ENCODE data around the gene ASB8. TPM values are rescaled to one million over a fixed set of nuclear protein-coding genes. Genes with fewer than 3 reads are reported as not detected.
"Not testable (repeated sequence)": the region's sequence is repeated elsewhere in the genome, so short reads cannot be mapped to it uniquely, and the experiment has no call there.

Gene ASB8
- polyA plus RNA-seq, 10 donors = 29.9 to 69.6 (median 49.9) TPM

DNA sequence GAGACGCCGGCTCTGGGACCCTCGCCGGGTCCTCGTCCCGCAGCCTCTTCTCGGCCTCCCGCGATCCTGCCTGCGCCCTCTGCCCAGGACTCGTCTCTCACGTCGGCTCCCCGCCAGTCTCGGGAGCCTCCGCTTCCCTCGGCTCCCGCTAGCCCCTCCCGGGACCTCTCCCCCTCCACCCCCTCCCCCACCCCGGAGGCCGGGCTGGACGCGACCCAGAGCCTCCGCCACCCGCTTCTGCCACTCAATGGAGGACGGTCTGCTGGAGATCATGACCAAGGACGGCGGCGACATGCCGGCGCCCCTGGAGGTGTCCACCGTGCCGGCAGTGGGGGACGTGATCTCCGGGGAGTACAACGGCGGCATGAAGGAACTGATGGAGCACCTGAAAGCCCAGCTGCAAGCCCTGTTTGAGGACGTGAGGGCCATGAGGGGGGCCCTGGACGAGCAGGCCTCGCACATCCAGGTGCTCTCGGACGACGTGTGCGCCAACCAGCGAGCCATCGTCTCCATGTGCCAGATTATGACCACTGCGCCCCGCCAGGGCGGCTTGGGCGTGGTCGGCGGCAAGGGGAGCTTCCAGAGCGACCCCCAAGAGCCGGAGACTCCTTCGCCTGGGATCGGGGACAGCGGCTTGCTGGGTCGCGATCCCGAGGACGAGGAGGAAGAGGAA, 26.7 kb upstream of the ASB8 start:
- no peak for DNase-seq

DNA sequence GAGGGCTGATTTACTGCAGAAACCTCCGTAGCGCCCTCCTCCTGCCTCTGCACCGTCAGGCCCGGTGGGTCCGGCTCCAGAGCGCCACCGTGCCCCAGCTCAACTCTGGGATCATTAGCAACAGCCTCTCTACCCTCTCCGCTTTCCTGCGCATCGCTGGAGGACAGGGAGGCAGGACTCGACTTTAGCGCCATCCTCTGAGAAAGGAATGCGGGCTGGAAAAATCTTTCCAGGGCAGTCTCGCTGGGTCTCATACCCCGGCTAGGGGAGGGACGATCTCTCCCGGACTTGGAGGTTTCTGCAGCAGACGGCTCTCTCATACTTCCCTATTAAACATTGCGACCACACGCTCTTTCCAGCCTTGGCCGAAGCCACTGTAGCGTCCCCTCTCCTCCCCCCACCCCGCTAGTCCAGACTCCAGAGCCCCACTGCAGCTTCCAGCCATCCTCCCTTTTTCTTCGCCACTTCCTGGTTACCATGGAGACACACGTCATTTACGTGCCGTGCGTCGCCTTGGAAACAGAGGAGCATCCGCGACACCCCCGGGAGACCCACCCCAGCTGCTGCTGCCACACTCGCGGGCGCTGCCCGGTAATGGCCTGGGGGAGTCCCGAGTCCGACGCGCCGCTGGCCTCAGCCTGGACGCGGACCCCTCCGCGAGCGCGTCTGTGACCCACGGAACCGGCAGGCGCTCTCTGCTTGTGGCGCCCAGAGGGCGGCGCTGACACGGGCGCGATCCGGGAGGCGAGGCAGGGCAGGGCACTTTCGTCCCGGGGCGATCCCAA, 26.0 kb upstream of the ASB8 start, which contains the start of gene CCDC184:
CCDC184 (plus strand) TSS at position 554 of the 785 bp plus-strand sequence. CDS start 479 bp downstream, outside the sequence.
- DNase-seq = peak; percentile 58 to 90 (median 77)

DNA sequence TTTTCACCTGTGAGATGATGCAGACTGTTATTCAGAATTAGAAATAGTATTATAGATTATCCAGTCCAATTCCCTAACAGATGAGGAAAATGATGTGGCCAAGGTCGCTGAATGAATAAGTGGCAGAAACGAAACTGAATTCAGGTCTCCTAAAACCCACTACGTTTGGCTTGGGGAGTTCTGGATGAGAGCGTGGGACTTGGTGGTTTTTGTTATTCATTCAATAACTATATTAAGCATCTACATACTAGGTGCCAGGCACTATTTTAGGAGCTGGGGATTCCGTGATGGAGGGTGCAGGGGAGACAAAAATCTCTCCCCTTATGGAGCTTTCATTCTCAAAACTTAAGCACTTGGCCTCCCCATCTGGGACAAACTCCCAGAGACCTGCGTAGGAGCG, 25.3 kb upstream of the ASB8 start:
- DNase-seq = no peak

DNA sequence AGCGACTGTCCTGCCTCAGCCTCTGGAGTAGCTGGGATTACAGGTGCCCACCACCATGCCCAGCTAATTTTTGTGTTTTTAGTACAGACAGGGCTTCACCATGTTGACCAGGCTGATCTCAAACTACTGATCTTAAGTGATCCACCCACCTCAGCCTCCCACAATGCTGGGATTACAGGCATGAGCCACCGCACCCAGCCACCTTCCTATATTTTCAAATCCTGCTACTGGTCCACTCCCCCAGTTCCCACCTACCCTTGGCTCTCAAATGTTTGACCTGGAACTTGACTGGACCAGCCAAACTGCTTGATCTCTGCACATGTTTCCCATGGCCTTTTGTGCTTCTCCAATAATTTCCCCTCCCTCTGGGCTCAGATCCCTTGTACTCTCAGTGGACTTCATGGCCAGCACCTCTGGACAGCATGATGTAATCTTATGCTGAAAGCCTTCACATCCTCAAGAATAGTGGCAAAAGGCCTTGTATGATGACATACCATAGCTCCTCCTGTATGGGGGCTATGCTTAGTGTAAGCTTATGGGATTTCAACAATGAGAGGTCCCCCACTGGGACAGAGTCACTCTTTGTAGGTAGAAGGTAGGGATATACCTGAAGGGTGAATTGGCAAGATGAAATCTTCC, 23.7 kb upstream of the ASB8 start:
- DNase-seq = no peak

DNA sequence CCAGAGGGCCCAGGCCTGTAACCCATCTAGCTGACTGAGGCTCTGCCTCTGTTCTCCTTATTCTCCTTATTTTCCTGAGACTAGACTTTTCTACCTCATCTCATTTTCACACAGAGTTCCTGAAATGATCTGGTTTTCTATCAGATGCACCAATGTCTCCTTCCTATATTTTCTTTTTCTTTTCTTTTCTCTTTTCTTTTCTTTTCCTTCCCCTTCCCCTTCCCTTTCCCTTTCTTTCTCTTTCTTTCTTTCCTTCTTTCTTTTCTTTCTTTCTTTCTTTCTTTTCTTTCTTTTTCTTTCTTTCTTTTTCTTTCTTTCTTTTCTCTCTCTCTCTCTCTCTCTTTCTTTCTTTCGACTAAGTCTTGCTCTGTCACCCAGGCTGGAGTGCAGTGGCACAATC, 23.1 kb upstream of the ASB8 start:
- no peak for DNase-seq

DNA sequence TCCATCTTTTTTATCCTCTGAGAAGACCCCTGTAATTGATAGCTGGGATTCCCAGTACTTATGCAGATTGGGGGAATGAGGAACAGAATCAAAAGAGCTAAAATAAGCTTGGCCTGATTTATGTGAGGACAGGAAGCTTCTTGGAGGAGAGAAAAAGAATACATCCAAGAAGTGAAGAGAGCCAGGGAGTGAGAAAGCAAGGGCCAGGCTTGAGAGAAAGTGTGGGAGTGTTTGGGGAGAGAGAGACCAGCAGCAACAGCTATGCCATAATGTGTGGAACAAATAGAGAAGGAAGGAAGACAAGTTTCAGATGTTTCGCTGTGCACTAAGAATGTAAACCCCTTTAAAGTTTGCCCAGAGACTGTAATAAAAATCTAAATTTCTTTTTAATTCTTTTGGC, 22.2 kb upstream of the ASB8 start:
- DNase-seq = no peak

DNA sequence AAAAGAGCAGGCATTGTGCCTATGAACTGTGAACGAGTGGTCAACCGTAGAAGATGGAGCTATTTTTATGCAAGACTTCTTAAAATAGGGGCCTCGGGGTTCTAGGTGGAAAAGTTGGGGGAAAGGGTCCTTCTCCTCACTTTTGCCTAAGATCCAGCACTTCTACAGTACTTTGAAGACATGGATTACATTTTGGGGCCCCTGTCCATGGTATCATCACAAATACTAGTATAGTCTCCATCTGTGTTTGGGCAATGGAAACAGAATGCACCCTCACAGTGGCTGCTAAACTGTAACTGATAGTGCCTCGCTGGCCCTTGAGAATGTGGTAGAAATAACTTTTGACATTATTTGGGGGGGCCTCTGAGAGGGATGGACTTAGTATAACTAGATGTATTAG, 20.7 kb upstream of the ASB8 start:
- DNase-seq = no peak

DNA sequence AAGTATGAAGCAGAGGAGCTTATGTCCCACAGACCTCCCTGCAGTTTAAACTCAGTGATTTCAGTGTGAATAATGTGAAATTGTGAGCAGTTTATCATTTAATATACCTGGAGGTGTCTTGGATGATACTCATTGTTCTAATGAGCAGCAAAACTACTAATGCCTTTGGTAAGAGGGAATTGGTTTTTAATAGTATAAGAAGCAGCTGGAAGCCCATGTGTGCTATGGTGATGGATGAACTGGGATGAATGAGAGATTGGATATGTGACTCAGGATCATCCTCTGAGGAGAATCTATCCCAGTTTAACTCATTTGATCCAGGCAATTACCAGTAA, 19.1 kb upstream of the ASB8 start:
- DNase-seq = no peak

DNA sequence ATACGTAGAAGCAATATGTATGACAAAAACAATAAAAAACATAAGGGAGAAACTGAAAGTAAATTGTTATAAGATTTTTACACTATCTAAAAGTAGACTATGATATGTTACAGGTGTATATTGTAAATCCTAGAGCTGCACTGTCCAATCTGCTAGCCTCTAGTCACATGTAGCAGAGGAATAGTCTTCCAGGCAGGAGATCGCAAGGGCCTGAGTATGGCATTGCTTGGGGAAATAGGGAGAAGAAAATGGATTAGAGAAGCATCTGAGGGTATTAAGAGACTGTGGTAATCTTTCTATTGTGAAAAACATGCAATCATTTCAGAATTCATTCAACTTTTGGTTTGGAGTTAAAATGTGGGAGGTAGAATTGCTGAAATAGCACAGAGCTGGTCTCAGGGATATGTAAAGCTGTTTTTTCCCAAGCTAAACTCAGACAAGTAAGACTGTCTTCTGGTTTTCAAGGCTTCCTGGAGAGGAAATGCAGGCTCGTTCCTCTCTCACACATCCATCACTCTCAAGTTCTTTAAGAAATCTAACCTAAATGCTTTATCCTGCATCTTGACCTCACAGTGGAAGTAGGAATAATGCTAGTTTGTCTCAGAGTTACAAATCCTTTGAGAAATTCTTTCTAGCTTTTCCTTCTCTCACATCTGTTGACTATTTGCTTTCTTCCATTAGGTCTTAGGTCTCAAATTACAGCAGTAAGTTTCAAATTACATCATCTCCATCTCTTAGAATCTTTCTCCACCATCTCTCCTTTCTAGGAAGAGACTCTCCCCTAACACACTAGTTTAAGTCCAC, 18.5 kb upstream of the ASB8 start:
- DNase-seq = no peak

DNA sequence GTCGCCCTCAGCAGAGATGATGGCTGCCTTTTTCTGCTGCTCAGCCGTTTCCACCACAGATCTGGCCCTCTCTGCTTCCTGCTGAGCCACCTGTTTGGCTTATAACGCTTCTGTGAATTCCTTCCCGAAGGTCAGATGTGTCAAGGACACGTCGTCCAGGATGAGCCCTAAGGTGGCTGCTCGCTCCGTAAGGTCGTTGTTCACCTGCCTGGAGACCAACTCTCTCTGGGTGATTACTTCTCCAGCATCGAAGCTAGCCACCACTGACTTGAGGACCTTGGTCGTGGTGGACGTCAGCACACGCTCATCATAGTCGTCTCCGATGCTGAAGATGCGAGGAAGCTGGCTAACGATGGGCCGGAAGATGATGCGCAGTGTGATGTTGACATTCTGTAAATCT, 11.7 kb upstream of the ASB8 start:
- DNase-seq = no peak

DNA sequence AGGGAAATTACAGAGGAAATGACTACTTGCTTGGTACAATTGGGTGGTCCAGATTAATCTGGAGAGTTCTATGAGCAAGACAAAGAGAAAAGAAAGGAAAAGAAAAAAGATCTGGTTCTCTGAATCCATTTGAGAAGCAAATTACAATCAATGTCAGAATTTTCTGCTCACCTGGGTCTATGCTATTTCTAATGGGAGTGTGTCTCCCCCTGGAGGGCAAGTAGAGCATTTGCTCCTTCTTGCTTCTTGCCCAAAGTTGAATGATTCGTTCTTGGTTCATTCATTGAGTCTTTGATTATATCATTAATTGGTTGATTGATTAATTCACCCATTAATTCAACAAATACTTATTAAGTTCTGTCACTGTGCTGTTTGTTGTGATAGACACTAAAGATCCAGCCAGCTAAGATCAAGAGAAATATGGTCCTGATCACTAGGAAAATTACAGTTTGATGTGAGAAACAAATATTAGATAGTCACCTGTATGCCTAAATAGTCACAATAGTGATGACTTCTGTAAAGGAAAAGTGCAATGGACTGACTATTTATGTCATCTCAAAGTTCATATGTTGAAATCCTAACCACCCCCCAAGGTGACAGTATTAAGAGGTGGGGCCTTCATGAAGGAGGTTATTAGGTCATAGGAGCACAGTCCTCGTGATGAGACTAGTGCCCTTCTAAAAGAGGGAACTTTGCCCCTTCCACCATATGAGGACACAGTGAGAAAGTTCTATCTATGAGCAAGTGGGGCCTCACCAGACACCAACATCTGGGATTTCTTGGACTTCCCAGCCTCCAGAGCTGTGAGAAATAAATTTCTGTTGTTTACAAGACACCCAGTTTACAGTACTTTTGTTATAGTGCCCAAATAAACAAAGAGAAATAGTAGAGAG, 8.0 kb upstream of the ASB8 start:
- DNase-seq = peak; percentile 45 to 67 (median 62)

DNA sequence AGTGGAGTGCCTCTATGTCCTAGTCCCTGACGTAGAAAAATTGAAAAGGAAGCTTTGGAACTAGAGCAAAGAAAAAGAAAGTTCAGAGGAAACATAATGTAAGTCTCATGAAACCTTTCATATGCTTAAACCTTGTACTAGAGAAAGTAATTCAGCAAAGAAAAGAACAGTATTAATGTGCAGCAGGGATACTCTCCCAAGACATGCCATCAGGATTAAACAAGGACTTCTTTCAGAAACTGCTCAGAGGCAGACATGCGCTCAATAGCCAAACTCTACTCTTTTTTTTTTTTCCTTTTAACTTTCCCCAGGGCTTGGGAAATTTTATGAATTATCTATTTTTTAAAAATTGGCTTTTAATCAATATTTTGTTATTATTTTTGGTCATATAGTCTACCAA, 7.1 kb upstream of the ASB8 start:
- no peak for DNase-seq

DNA sequence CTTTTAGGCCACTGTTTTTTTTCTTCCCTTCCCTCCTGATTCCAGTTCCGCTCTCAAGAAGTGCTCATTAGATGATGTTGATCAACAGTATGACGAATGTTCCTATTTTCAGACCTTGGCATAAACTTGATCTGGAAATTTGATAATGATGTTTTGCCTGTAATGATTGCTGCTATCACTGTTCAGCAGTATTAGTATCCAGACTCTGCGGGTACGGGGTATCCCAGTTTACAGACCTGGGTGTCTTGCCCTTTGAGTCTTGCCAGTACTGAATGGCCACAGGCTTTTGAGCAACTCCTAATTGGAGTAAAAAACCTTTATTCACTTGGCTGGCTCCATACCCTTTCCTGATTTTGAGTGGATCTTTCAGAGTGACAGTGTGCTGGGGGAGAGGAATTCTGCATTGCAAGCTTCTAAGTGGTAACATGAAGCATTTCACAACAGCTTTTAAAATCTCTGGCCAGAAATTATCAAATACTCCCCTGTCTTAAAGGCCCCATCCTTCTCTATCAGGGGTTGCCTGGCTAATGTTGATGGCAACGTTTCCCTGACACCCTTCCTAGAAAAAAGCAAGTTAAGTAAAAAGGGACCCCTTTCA, 5.9 kb upstream of the ASB8 start:
- no peak for DNase-seq

DNA sequence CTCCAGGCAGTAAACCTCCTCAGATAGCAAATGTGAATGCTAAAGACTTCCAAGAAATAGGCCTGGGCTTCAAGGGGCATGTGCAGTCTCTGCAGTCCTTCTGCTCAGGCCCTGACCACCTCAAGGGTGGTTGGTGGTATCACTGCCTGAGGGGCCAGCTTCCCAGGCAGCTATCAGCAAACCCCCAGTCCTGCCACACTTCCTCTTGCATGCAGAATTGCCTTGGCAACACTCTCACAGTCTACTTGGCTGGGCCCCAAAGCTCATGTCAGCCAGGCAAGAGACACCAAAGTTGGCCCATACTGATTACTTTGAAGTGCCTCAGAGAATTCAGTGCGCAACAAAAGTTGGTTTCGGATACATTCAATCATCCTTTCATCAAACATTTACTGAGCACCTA, 3.5 kb upstream of the ASB8 start:
- DNase-seq = no peak

DNA sequence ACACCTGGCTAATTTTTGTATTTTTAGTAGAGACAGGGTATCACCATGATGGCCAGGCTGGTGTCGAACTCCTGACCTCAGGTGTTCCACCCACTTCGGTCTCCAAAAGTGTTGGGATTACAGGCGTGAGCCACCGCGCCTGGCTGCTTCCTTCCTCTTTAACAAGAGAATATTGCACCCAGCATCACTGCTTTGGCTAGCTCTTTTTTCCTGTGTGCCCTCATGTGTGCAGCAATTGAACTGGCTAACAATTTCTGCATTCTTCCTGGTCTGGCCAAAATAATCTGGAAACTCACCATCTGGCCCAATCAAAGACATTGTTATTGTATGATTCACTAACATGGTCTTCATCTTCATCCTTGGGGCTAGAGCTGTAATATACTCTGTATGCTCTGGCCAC, 2.7 kb upstream of the ASB8 start:
- no peak for DNase-seq

DNA sequence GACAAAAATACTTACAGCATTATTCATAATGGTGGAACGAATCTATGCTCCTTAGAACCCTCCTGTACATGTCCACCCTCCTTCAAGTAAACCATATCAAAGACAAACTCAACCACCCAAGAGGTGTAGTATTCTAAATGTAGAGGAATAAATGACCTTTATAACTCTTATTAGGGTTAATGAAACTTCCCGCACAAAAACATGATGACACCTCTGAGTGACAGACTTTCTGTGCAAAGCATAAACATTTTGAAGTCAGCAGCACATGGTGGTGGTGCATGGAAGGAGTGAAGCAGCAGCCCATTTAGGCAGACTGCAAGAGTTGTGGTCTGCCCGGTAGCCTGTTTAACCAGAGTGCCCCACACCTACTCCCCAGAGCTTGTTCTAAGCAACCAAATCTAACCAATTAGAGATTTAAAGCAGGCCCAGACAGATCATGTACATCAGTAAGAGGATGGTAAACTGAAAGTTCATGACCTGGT, 615 bp upstream of the ASB8 start:
- no peak for DNase-seq

DNA sequence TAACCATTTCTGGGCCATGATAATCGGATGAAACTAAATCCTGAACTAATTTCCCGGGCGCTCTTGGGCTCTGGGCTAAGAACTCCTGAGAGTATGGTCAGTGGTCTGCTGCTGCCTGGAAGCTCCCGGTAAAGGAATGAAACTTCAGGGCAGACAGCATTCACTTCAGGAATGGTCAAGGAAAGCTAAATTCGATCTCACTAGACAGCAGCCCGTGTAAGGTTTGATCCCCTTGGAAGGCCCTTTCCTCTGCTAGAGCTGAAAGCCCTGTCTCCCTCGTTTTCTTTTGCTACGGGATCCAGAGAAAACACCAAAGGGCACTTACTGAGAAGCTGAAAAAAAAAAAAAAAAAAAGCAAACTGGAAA, 680 bp downstream of the ASB8 start:
- no peak for DNase-seq

DNA sequence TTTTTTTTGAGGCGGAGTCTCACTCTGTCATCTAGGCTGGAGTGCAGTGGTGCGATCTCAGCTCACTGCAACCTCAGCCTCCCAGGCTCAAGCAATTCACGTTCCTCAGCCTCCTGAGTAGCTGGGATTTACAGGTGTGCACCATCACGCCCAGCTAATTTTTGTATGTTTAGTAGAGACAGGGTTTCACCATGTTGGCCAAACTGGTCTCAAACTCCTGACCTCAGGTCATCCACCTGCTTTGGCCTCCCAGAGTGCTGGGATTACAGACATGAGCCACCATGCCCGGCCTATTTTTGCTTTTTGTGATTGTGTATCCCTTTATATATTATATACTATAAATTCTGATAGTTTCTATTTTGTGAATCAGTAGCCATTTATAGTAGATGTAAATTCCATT, 1.5 kb downstream of the ASB8 start:
- DNase-seq = not testable (repeated sequence)

DNA sequence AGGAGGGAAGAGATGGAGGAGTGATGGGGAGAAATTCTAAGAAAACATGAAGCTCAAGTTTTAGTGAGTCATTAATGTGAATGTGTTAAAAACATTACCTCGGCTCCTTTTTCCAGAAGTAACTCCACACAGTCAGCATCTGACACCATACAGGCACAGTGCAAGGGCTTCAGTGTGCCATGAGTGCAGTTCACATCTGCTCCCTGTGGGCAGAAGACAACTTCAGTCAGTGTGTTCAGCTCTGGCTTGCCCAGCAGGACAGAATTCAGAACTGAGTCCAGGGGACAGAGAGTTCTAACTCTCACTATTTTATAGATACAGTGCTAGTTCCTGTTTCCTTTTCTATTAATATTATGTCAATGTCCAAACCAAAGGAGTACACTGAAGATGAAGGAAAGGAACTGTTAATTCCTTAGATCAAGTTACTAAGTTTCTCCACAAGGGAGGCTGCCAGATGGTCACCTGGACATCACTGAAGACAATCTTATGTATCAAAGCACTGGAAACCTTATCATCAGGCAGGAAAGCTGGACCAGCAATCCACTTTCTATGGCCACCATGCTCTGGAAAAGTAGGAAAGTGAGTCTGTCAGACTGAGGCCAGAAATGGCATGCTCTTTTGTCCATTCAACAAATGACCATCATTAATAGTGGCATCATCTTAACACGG, 6.1 kb downstream of the ASB8 start:
- DNase-seq = no peak

DNA sequence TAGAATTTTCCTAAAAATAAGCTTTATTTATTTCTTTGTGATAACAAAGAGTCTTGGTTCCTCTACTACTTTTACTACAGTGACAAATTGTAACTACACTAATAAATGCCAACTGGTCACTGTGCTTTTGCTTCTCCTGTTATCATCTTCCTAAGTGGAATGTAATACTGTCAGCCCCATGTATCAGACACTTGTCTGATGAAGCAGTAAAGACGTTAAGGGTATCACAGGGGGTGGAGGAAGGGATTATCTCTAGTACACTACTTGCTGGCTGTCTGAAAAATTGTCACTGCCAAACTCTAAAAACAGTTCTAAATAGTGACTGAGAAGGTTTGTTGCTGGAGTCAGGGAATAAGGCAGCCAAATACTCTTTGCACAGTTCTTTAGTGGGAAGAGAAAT, 11.3 kb downstream of the ASB8 start:
- DNase-seq = no peak
